Subcutaneous abdominal adipose tissue (tissue), 5 donors: ENCODE data around the gene UTRN.

Experiments
- H3K27ac ChIP-seq: one replicate; pipeline ENCODE4 v1.7.0; 2013; ENCODE audit warnings: low read depth, mild to moderate bottlenecking, inconsistent platforms, low read length, moderate library complexity
- H3K27me3 ChIP-seq, 5 donors: one replicate each; pipeline ENCODE4 v1.7.0; 2013; ENCODE audit warnings: low read length in 5 of 5, inconsistent platforms in 1 of 5; ENCODE audit not compliant: control insufficient read depth in 5 of 5, insufficient read depth in 4 of 5
- H3K36me3 ChIP-seq, 5 donors: one replicate each; pipeline ENCODE4 v1.7.0; 2013; ENCODE audit warnings: low read length in 5 of 5; ENCODE audit not compliant: control insufficient read depth in 5 of 5, insufficient read depth in 5 of 5
- H3K4me1 ChIP-seq, 5 donors: one replicate each; pipeline ENCODE4 v1.7.0; 2013; ENCODE audit warnings: low read length in 5 of 5, mild to moderate bottlenecking in 3 of 5, moderate library complexity in 1 of 5; ENCODE audit not compliant: control insufficient read depth in 5 of 5, insufficient read depth in 5 of 5
- H3K4me3 ChIP-seq, 5 donors: one replicate each; pipeline ENCODE4 v1.7.0; 2013; ENCODE audit warnings: low read length in 5 of 5, low read depth in 1 of 5
- H3K9ac ChIP-seq, 5 donors: one replicate each; pipeline ENCODE4 v1.7.0; 2013; ENCODE audit warnings: low read length in 5 of 5, mild to moderate bottlenecking in 4 of 5, moderate library complexity in 3 of 5
- H3K9me3 ChIP-seq, 5 donors: one replicate each; pipeline ENCODE4 v1.7.0; 2013; ENCODE audit warnings: low read length in 5 of 5; ENCODE audit not compliant: control insufficient read depth in 5 of 5
- donor health status: healthy.
- donor health status: healthy.
- donor health status: healthy.
- donor health status: healthy.
- donor health status: healthy.

UTRN gene

GRCh38 chr6:144263786-144264185 lies 21.3 kb upstream of the UTRN start:
- H3K9me3 ChIP-seq, result peaks cover 0 to 5% (median 0%) of the 10 kb centered on the region in 5 donors
- H3K9ac ChIP-seq, result no peak overlapping the region
- no peaks in the 10 kb centered on the region for H3K27me3 ChIP-seq
- H3K27ac ChIP-seq, result no peak overlapping the region
- H3K4me3 ChIP-seq, result no peak overlapping the region
- H3K4me1 ChIP-seq, result peaks cover 6 to 16% (median 7%) of the 10 kb centered on the region in 5 donors
- no peaks in the 10 kb centered on the region for H3K36me3 ChIP-seq

DNA sequence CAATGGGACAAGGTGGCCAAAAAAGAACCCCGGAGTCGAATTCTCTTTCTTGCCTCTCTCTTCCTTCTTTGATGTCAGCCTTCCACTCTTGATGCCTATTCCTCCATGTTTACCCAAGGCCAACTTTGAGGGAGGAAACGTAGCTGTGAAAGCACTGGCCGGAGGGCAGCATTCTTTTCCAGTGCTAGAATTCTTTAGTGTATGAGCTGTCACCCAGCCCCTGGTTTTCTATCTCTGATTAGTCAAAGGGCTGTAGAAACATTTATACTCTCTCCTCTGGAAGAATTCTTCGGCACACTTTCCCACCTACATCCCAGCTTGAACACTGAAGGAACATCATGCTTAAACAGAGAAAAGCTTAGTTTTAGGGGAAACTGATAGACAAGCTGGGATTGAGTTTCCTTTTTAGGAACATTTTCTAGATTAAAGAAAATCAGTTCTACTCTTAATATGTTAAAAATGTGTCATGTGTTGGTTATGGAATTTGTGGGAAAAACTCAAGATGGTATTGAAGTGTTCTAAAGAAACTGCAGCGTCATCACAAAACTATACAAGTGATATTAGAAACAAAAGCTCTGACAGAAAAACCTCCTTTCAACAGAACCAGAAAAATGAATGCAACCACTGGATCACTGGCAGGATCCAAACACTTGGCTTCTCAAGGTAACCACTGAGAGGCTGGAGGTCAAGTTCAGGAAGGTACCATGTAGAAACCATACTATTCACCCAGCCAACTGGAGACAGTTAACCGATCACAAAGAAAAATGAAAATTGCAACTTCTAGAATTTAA lies 20.7 kb upstream of the UTRN start:
- H3K4me3 ChIP-seq, result no peak overlapping the region
- H3K4me1 ChIP-seq, result peaks cover 6 to 16% (median 7%) of the 10 kb centered on the region in 5 donors
- no peaks in the 10 kb centered on the region for H3K36me3 ChIP-seq
- H3K9me3 ChIP-seq, result peaks cover 0 to 5% (median 0%) of the 10 kb centered on the region in 5 donors
- H3K27me3 ChIP-seq, result no peaks in the 10 kb centered on the region
- H3K27ac ChIP-seq, result no peak overlapping the region
- no peak overlapping the region for H3K9ac ChIP-seq

- Histone ChIP-seq H3K4me1 (peaks cover 6 to 16% (median 7%) of the 10 kb centered on the region in 5 donors), H3K9me3 (peaks cover 0 to 5% (median 0%) of the 10 kb centered on the region in 5 donors), H3K27ac (no peak overlapping the region), H3K9ac (no peak overlapping the region), H3K36me3 (no peaks in the 10 kb centered on the region), H3K4me3 (no peak overlapping the region), H3K27me3 (no peaks in the 10 kb centered on the region)
Observed at GRCh38 chr6:144265061-144265357, 20.1 kb upstream of the UTRN start.

DNA sequence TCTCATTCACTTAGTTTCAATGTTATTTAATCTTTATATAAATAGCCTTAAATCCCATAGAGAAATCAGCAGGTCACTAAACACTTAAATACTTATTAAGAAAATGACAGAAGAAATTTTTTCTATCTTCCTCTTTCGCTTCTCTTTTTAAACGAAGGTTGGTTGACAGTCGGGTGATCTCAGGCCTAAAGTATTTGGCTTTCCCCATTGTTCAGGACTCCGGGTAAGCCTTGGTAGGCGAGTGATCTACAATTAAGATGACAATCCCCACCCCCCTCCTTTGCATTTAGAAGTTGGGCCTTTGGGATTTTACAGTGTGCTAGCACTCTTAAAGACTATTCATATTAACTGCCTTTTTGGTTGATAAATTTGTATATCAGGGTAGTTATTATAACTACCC lies 19.7 kb upstream of the UTRN start:
- no peaks in the 10 kb centered on the region for H3K36me3 ChIP-seq
- H3K9ac ChIP-seq, result peak overlapping the region in 1 of 5 donors; percentile 24
- H3K9me3 ChIP-seq, result peaks cover 0 to 5% (median 0%) of the 10 kb centered on the region in 5 donors
- peaks cover 6 to 16% (median 7%) of the 10 kb centered on the region in 5 donors for H3K4me1 ChIP-seq
- H3K27me3 ChIP-seq, result no peaks in the 10 kb centered on the region
- no peak overlapping the region for H3K4me3 ChIP-seq
- peak overlapping the region; percentile 69 for H3K27ac ChIP-seq

DNA sequence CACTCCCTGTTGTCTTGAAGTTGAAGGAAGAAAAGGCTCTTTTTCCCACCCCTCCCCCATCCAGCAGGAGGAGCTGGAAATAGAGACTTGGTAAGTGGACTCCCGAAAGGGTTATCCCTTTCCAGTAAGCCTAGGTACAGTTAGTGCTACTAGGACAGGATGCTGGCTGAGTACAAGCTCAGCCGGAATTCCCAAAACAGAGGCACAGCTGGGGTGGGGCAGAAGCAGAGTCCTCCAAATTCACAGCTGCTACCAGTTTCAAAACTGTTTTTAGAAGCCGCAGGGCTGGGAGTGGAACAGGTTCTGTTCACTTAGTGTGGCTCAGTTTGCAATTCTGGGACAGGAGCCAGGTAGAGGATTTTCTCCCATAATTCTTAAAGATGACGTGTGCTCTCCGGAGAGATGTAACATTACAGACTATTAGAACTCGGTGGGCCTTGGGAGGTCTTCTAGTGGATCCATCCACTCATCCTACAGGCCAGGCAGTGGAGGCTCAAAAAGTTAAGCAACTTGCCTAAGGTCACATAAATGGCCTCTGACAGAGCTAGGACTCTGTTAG lies 19.0 kb upstream of the UTRN start:
- peak overlapping the region in 1 of 5 donors; percentile 40 for H3K9ac ChIP-seq
- no peaks in the 10 kb centered on the region for H3K27me3 ChIP-seq
- H3K9me3 ChIP-seq, result peaks cover 0 to 5% (median 0%) of the 10 kb centered on the region in 5 donors
- no peaks in the 10 kb centered on the region for H3K36me3 ChIP-seq
- peak overlapping the region in 2 of 5 donors; percentile 36 to 53 for H3K4me3 ChIP-seq
- H3K4me1 ChIP-seq, result peaks cover 6 to 16% (median 7%) of the 10 kb centered on the region in 5 donors
- peak overlapping the region; percentile 69 for H3K27ac ChIP-seq

DNA sequence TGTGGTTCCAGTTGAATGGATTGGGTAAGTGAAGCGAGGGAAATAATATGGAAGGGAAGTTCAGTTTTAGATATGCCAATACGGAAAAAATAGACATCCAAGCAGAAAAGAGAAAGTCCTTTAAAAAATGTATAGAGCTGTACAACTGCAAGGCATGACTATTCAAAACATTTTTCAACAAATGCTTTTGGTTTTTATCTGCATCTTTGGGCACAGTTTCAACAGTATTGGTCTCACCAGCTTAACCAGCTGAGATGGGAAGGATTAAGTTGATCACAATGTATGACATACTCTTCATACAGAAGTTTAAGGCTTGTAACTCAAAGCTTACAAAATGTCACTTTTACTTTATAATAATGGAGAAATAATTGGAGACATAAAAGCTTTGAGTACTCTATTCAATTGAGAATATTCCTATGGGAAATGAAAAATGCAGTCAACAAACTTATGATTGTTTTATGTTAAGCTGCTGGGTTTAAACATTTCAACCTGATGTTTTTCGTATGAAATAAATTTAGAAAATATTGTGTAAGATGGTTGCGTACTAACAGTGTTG lies 16.3 kb upstream of the UTRN start:
- no peak overlapping the region for H3K4me3 ChIP-seq
- no peak overlapping the region for H3K9ac ChIP-seq
- no peaks in the 10 kb centered on the region for H3K36me3 ChIP-seq
- H3K9me3 ChIP-seq, result peaks cover 0 to 3% (median 0%) of the 10 kb centered on the region in 5 donors
- no peaks in the 10 kb centered on the region for H3K27me3 ChIP-seq
- peaks cover 6 to 16% (median 7%) of the 10 kb centered on the region in 5 donors for H3K4me1 ChIP-seq
- H3K27ac ChIP-seq, result no peak overlapping the region

GRCh38 chr6:144277174-144277573 lies 8.0 kb upstream of the UTRN start:
- Histone ChIP-seq H3K27ac (peak overlapping the region; percentile 30), H3K9ac (no peak overlapping the region), H3K27me3 (no peaks in the 10 kb centered on the region), H3K4me3 (no peak overlapping the region), H3K9me3 (no peaks in the 10 kb centered on the region), H3K4me1 (peaks cover 4 to 22% (median 13%) of the 10 kb centered on the region in 5 donors), H3K36me3 (no peaks in the 10 kb centered on the region)

GRCh38 chr6:144277605-144278227 lies 7.4 kb upstream of the UTRN start:
- Histone ChIP-seq H3K27me3 (no peaks in the 10 kb centered on the region), H3K9me3 (no peaks in the 10 kb centered on the region), H3K4me3 (no peak overlapping the region), H3K4me1 (peaks cover 4 to 22% (median 13%) of the 10 kb centered on the region in 5 donors), H3K36me3 (no peaks in the 10 kb centered on the region), H3K27ac (peak overlapping the region; percentile 30), H3K9ac (no peak overlapping the region)

- H3K27ac ChIP-seq, result no peak overlapping the region
- no peaks in the 10 kb centered on the region for H3K36me3 ChIP-seq
- no peaks in the 10 kb centered on the region for H3K9me3 ChIP-seq
- no peak overlapping the region for H3K4me3 ChIP-seq
- no peak overlapping the region for H3K9ac ChIP-seq
- H3K4me1 ChIP-seq, result peaks cover 4 to 25% (median 16%) of the 10 kb centered on the region in 5 donors
- no peaks in the 10 kb centered on the region for H3K27me3 ChIP-seq
Observed at GRCh38 chr6:144278659-144279314, 6.3 kb upstream of the UTRN start.
